ENCODE data around the gene PNRC1. TPM values are rescaled to one million over a fixed set of nuclear protein-coding genes. Genes with fewer than 3 reads are reported as not detected.

Gene PNRC1
- total RNA-seq, 1 experiment from 2014 or later, result 45.1 TPM

DNA sequence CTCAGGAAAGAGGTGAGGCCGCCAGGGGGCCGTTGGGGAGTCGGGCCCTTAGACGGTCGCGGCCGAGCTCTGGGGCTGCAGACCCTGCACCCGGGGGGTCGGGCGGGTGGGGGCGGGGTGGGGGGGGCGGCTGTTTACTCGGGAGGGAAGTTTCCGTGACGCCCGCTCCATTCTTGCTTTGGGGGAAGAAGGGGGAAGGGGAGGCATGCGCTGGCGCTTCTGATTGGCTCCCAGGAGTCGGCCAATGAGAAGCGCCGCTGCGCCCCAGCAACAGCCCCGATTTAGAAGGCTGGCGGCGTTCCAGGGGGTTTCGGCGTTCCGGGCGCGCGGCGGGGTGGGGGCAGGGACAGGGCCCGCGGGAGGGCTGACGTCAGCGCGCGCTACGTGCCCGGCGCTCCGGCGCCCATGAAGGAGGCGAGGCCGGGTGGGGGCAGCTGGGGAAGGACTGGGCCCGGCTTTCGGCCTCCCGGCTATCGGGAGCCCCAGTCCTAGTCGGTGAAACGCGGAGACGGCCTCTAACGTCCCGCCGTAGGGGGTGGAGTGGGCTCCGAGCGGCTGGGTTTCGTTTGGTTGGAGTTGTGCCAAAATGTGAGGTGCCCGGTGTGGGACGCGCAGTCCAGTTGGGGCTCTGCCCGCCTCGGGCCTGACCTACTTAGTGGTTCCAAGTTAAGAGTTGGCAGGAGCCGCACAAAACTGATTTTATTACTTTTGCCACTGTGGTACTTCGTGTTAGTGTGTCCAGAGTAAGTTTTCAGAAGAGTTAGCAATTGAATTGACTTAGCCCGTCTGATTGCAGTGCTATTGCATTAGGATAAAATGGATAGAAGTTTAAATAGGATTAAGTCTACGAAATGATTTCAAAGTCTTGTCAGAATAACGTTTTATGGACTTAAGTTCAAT, 1.1 kb downstream of the PNRC1 start:
- H3K9me3 ChIP-seq, result no peaks in the 10 kb centered on the region
- Mint-ChIP-seq H3K36me3 (ENCODE audit: insufficient read depth, unreplicated experiment) (peaks cover 65% of the 10 kb centered on the region), H3K27ac (ENCODE audit: unreplicated experiment) (peak overlapping the region; percentile 91), H3K9me3 (ENCODE audit: unreplicated experiment) (no peaks in the 10 kb centered on the region), H3K4me3 (ENCODE audit: unreplicated experiment) (peak overlapping the region; percentile 93), H3K27me3 (ENCODE audit: insufficient read depth, unreplicated experiment) (no peaks in the 10 kb centered on the region), H3K4me1 (ENCODE audit: low read depth, unreplicated experiment) (peaks cover 4% of the 10 kb centered on the region)
- POLR2A ChIA-PET, result interaction anchor here (1.1 kb wide), 1 partner anchor 118 kb away, joined by 4 read pairs; the partner anchor contains the start of gene RNGTT
- peak overlapping the region; percentile 100 for H3K4me3 ChIP-seq (ENCODE audit: low read depth, low read length)
- intact Hi-C loops (cut with micrococcal nuclease; ENCODE audit: unreplicated experiment), result loop anchor here (2.0 kb wide), 1 partner anchor 59 kb away; no protein-coding TSS in a partner anchor
- DNase-seq, result peak; percentile 94
- H3K4me1 ChIP-seq, result 0 out of 2 replicates have a peak, but pooled peaks cover 4% of the 10 kb centered on the region
- TF ChIP-seq, protein P1, sequence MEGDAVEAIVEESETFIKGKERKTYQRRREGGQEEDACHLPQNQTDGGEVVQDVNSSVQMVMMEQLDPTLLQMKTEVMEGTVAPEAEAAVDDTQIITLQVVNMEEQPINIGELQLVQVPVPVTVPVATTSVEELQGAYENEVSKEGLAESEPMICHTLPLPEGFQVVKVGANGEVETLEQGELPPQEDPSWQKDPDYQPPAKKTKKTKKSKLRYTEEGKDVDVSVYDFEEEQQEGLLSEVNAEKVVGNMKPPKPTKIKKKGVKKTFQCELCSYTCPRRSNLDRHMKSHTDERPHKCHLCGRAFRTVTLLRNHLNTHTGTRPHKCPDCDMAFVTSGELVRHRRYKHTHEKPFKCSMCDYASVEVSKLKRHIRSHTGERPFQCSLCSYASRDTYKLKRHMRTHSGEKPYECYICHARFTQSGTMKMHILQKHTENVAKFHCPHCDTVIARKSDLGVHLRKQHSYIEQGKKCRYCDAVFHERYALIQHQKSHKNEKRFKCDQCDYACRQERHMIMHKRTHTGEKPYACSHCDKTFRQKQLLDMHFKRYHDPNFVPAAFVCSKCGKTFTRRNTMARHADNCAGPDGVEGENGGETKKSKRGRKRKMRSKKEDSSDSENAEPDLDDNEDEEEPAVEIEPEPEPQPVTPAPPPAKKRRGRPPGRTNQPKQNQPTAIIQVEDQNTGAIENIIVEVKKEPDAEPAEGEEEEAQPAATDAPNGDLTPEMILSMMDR (IDR thresholded peaks at IDR 0.05; ENCODE audit: insufficient read depth in 1 of 2, low read depth in 1 of 2, low read length in 1 of 2, severe bottlenecking in 1 of 2, unreplicated experiment in 1 of 2), result no peak
- BruUV-seq (replicated peaks), result no TSS peak
- peaks cover 2% of the 10 kb centered on the region; the same call in 1 of the 2 replicates for H3K36me3 ChIP-seq (ENCODE audit: control insufficient read depth, insufficient read depth, low read length)
- CTCF ChIA-PET, result interaction anchor here (0.6 to 3.2 kb wide), 4 partner anchors 36 to 561 kb away, joined by 3 to 29 read pairs (median 3); no protein-coding TSS in a partner anchor
- H3K27me3 ChIP-seq (replicated peaks; ENCODE audit: control insufficient read depth, insufficient read depth, low read length), result no peaks in the 10 kb centered on the region

GRCh38 chr6:89082486-89082891, 1.9 kb downstream of the PNRC1 start:
- POLR2A ChIA-PET, result interaction anchor here (0.7 to 1.1 kb wide), 3 partner anchors 9 to 119 kb away, joined by 4 to 5 read pairs (median 4); partner anchors contain the start of gene RNGTT
- H3K4me3 Mint-ChIP-seq (ENCODE audit: unreplicated experiment), result peak overlapping the region; percentile 93
- intact Hi-C loops (cut with micrococcal nuclease; ENCODE audit: unreplicated experiment), result no loop called here
- Histone ChIP-seq H3K27me3 (replicated peaks; ENCODE audit: control insufficient read depth, insufficient read depth, low read length) (no peaks in the 10 kb centered on the region), H3K9me3 (no peaks in the 10 kb centered on the region), H3K4me3 (ENCODE audit: low read depth, low read length) (peak overlapping the region; percentile 100), H3K36me3 (ENCODE audit: control insufficient read depth, insufficient read depth, low read length) (peaks cover 2% of the 10 kb centered on the region; the same call in 1 of the 2 replicates), H3K4me1 (0 out of 2 replicates have a peak, but pooled peaks cover 4% of the 10 kb centered on the region)
- no peak for DNase-seq
- peaks cover 6% of the 10 kb centered on the region for H3K4me1 Mint-ChIP-seq (ENCODE audit: low read depth, unreplicated experiment)
- peaks cover 65% of the 10 kb centered on the region for H3K36me3 Mint-ChIP-seq (ENCODE audit: insufficient read depth, unreplicated experiment)
- TF ChIP-seq, protein P1 (IDR thresholded peaks at IDR 0.05; ENCODE audit: insufficient read depth in 1 of 2, low read depth in 1 of 2, low read length in 1 of 2, severe bottlenecking in 1 of 2, unreplicated experiment in 1 of 2), result no peak
- CTCF ChIA-PET, result interaction anchor here (1.3 kb wide), 1 partner anchor 35 kb away, joined by 3 read pairs; no protein-coding TSS in a partner anchor
- H3K9me3 Mint-ChIP-seq (ENCODE audit: unreplicated experiment), result no peaks in the 10 kb centered on the region
- H3K27me3 Mint-ChIP-seq (ENCODE audit: insufficient read depth, unreplicated experiment), result no peaks in the 10 kb centered on the region
- BruUV-seq (replicated peaks), result no TSS peak
- H3K27ac Mint-ChIP-seq (ENCODE audit: unreplicated experiment), result peak overlapping the region; percentile 91

GRCh38 chr6:89084542-89084941, 4.0 kb downstream of the PNRC1 start:
- no peak overlapping the region for H3K27ac Mint-ChIP-seq (ENCODE audit: unreplicated experiment)
- H3K4me1 Mint-ChIP-seq (ENCODE audit: low read depth, unreplicated experiment), result peaks cover 8% of the 10 kb centered on the region
- Histone ChIP-seq H3K36me3 (ENCODE audit: control insufficient read depth, insufficient read depth, low read length) (peaks cover 2% of the 10 kb centered on the region; the same call in 1 of the 2 replicates), H3K9me3 (no peaks in the 10 kb centered on the region), H3K4me3 (ENCODE audit: low read depth, low read length) (no peak overlapping the region), H3K4me1 (0 out of 2 replicates have a peak, but pooled peaks cover 4% of the 10 kb centered on the region), H3K27me3 (replicated peaks; ENCODE audit: control insufficient read depth, insufficient read depth, low read length) (no peaks in the 10 kb centered on the region)
- TF ChIP-seq, protein P1 (IDR thresholded peaks at IDR 0.05; ENCODE audit: insufficient read depth in 1 of 2, low read depth in 1 of 2, low read length in 1 of 2, severe bottlenecking in 1 of 2, unreplicated experiment in 1 of 2), result no peak
- intact Hi-C loops (cut with micrococcal nuclease; ENCODE audit: unreplicated experiment), result no loop called here
- no peaks in the 10 kb centered on the region for H3K9me3 Mint-ChIP-seq (ENCODE audit: unreplicated experiment)
- no TSS peak for BruUV-seq (replicated peaks)
- H3K4me3 Mint-ChIP-seq (ENCODE audit: unreplicated experiment), result no peak overlapping the region
- CTCF ChIA-PET, result no interaction called here
- H3K36me3 Mint-ChIP-seq (ENCODE audit: insufficient read depth, unreplicated experiment), result peaks cover 65% of the 10 kb centered on the region
- no peaks in the 10 kb centered on the region for H3K27me3 Mint-ChIP-seq (ENCODE audit: insufficient read depth, unreplicated experiment)
- DNase-seq, result no peak
- POLR2A ChIA-PET, result interaction anchor here (0.6 kb wide), 1 partner anchor 270 kb away, joined by 3 read pairs; no protein-coding TSS in a partner anchor
